Fibroblast of villous mesenchyme (primary cell): ENCODE results near the gene TSHZ2. TPM values are rescaled to one million over a fixed set of nuclear protein-coding genes. Genes with fewer than 3 reads are reported as not detected.

Experiments
- DNase-seq: peaks from one replicate; pipeline ENCODE4 v3.0.0-alpha.2; 2010; ENCODE audit warnings: low read depth
- H3K4me3 ChIP-seq: 2 replicates; pipeline ENCODE4 v1.5.1; 2011; ENCODE audit warnings: low read depth, mild to moderate bottlenecking, low read length
- total RNA-seq: library from RNA; depleted of rRNA; stranded (reverse); fragments of >200 nt; gene quantifications from 2 replicates; pipeline ENCODE4 v1.2.3, GENCODE V29; 2012
- TF ChIP-seq, protein P1 (sequence below): IDR thresholded peaks from 2 replicates; pipeline ENCODE4 v1.5.1; 2012; ENCODE audit warnings: low read depth, mild to moderate bottlenecking, low read length; ENCODE audit not compliant: insufficient read depth

TSHZ2 gene
- total RNA-seq, 1 donor: 2.6 TPM

DNA sequence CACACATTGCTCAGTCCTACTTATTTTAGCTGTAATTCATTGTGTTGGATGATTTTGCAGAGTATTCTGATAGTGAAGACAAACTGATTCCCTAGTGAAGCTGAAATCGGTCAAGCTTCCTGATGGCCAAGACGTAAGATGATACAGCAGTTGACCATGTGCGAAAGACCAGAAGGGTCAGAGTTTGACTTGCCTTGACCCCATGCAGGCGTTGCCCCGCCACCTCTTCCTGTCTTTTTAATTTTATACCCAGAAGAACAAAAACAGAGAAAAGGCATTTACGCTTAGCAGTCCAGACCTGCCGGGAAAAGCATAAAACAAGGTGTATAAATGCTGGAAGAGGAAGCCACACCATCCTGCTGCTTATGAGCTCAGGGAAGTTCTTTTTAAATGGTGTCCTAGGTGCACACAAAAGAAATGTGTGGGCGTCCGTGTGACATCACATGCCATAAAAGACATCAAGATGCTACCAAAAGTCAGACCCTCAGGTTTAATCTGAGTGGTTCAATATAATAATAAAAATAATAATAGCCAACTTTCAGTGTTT lies 32.2 kb downstream of the TSHZ2 start:
- TF ChIP-seq, protein P1, sequence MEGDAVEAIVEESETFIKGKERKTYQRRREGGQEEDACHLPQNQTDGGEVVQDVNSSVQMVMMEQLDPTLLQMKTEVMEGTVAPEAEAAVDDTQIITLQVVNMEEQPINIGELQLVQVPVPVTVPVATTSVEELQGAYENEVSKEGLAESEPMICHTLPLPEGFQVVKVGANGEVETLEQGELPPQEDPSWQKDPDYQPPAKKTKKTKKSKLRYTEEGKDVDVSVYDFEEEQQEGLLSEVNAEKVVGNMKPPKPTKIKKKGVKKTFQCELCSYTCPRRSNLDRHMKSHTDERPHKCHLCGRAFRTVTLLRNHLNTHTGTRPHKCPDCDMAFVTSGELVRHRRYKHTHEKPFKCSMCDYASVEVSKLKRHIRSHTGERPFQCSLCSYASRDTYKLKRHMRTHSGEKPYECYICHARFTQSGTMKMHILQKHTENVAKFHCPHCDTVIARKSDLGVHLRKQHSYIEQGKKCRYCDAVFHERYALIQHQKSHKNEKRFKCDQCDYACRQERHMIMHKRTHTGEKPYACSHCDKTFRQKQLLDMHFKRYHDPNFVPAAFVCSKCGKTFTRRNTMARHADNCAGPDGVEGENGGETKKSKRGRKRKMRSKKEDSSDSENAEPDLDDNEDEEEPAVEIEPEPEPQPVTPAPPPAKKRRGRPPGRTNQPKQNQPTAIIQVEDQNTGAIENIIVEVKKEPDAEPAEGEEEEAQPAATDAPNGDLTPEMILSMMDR: no peak
- H3K4me3 ChIP-seq: no peak overlapping the region
- DNase-seq: no peak

DNA sequence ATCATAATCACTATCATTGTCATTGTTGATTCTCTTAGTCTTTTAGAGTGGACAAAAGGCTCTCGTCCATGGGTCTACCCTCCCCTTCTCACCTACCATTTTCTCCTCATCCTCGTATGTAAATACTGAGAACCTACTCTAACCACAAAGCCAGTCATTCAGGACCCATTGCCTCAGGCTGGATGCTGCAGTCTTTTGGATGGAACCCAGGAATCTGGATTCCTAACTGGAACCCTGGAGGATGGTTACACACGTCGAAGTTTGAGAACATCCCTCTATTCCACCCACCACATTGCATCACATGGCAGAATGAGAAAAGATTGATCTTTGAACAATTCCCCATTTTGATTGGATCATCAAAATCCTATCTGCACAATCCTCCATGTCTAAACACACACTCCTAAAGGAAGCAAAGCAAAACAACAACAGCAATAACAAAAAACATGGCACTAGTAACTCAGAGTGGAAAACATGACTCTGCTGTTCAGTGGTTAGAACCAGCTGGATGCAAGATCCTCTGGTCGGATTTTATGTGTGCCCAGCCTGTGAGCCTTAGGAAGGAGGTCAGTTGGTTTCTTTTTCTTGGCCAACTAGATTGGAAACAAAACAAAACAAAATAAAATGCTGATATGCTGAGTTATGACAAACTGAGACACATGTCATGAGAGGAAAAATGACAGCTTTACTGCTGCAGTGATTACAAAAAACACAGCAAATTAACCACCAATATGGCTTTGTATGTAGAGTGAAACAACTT lies 38.0 kb downstream of the TSHZ2 start:
- DNase-seq: no peak
- H3K4me3 ChIP-seq: no peak overlapping the region
- TF ChIP-seq, protein P1: no peak

DNA sequence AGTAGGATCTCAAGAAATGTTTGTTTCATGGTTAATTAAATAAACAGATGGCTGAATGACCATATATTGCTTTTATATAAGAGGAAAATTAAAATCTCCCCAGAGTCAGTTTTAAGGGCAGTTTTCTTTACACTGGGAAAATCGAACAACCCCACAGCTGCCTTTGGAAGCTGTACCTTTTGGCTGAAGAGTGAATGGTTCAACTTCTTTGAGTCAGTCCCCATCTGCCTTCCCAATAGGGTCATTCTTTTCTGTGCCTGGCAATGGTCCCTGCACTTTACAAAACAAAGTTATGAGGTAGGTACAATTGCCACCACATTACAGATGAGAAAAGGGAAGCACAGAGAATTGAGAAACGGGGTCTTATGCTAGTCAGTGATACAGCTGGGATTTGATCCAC lies 39.5 kb downstream of the TSHZ2 start:
- TF ChIP-seq, protein P1: no peak
- DNase-seq: no peak

DNA sequence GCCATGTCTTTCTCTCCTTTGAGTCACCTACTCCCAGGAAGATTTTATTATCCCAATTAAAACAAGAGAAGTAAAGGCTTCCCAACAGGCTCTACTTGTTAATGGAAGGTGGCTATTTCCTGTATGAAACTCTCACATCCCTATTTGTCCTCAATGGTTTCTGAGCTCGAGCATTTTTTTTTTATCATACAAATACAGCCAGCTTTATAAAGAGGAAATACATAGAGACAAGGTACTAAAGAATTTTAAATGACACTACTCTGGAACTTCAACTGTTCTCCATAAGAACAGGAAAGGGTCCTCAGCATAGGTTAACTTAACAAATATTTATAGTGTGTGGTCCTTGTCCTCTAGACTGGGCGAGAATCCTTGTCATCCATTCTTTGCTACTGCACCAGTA lies 41.0 kb downstream of the TSHZ2 start:
- TF ChIP-seq, protein P1: no peak
- no peak overlapping the region for H3K4me3 ChIP-seq
- no peak for DNase-seq

More for the DNA sequence above, 39.5 kb downstream of the TSHZ2 start:
- no peak overlapping the region for H3K4me3 ChIP-seq

DNA sequence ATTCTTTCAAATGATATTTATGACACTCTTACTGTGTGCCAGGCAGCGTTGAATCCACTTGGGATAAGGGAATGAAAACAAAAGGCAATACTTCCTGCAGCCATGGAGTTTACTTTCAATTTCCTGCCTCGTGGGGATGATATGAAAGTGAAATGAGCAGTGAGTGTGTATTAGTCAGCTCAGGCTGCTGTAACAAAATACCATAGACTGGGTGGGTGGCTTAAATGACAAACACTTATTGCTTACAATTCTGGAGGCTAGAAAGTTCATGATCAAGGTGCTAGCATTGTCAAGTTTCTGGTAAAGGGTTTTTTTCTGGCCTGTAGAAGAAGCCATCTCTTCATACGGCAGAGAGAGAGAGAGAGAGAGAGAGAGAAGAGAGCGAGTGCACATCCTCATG lies 41.7 kb downstream of the TSHZ2 start:
- H3K4me3 ChIP-seq: no peak overlapping the region
- TF ChIP-seq, protein P1: no peak
- DNase-seq: no peak

DNA sequence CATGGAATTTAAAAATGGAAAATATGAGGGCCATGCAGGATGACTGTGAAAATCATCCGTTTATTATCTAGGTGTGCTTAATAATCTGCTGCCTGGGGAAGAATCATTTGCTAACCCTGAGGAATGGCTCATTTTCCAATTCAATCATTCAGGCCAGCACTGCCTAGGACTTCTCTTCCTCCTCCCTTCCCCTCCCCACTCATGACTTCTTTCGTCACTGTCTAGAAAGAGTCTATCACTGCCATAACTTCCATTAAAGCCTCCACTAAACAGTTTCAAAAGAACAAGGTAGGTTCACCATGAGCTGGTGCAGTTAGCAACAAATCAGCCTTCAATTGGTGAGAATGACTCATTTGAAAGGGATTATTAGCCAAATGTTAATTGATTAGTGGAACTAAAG lies 43.9 kb downstream of the TSHZ2 start:
- TF ChIP-seq, protein P1: no peak
- no peak overlapping the region for H3K4me3 ChIP-seq
- DNase-seq: no peak
